Measurements from ENCODE around the gene NOP53. TPM values are rescaled to one million over a fixed set of nuclear protein-coding genes. Genes with fewer than 3 reads are reported as not detected.

Gene NOP53
- total and polyA plus RNA-seq, 2 of the 8 experiments (the other 6 are each of a cell fraction or from before 2014, with no cell fraction given) = 107 to 245 TPM

GRCh38 chr19:47698631-47699359 is 46.6 kb upstream of the NOP53 start:
- Histone ChIP-seq H2AK5ac (ENCODE audit: low read depth, low read length) (no peak overlapping the region), H3K23me2 (ENCODE audit: low read depth, low read length) (no peaks in the 10 kb centered on the region), H2BK15ac (ENCODE audit: low read length) (no peak overlapping the region), H2BK20ac (ENCODE audit: low read length) (no peak overlapping the region), H3K56ac (replicated peaks; ENCODE audit: insufficient read length, low read depth, low read length) (no peak overlapping the region), H2BK120ac (replicated peaks; ENCODE audit: low read depth, low read length) (no peak overlapping the region), H2BK5ac (ENCODE audit: low read depth, low read length) (no peak overlapping the region; the same call in 1 of the 2 replicates), H3K18ac (ENCODE audit: extremely low read depth, low read length) (no peak overlapping the region), H3K4me2 (ENCODE audit: insufficient read depth in 1 of 2, low read depth in 2 of 2, low read length in 2 of 2) (no peak overlapping the region), H3K27ac (ENCODE audit: low read depth, low read length) (no peak overlapping the region), H3K4ac (replicated peaks; ENCODE audit: insufficient read length, low read depth, low read length) (no peak overlapping the region), H3K9me3 (ENCODE audit: insufficient read depth in 2 of 2, low read depth in 1 of 2, low read length in 1 of 2) (no peaks in the 10 kb centered on the region), H3K79me2 (ENCODE audit: control insufficient read depth in 1 of 2, insufficient read depth in 2 of 2, low read length in 2 of 2) (no peaks in the 10 kb centered on the region; a peak in 1 of 4 replicates), H3K23ac (ENCODE audit: insufficient read length) (no peak overlapping the region), H3K79me1 (ENCODE audit: low read depth, low read length) (no peaks in the 10 kb centered on the region), H4K8ac (ENCODE audit: extremely low read depth, insufficient read depth, low read length) (peak overlapping the region; percentile 11; the same call in 1 of the 2 replicates), H2AFZ (ENCODE audit: low read length) (no peak overlapping the region), H2BK12ac (ENCODE audit: low read depth, low read length) (no peak overlapping the region), H3K27me3 (replicated peaks in 1 of 4; ENCODE audit: control insufficient read depth in 3 of 4, extremely low read depth in 1 of 4, insufficient read depth in 3 of 4, low read length in 3 of 4) (no peaks in the 10 kb centered on the region), H3K9ac (replicated peaks in 1 of 4; ENCODE audit: extremely low read depth in 1 of 4, low read depth in 3 of 4, low read length in 3 of 4) (no peak overlapping the region), H3K36me3 (ENCODE audit: control insufficient read depth in 2 of 4, insufficient read depth in 4 of 4, low read length in 3 of 4) (peaks cover 2 to 23% (median 6%) of the 10 kb centered on the region in 4 experiments), H3K4me3 (ENCODE audit: extremely low read depth in 1 of 4, insufficient read depth in 2 of 4, low read depth in 3 of 4, low read length in 4 of 4) (no peak overlapping the region), H4K20me1 (replicated peaks in 1 of 2; ENCODE audit: control insufficient read depth in 1 of 2, insufficient read depth in 2 of 2, low read length in 2 of 2) (peaks cover 3% of the 10 kb centered on the region in 2 experiments), H4K91ac (replicated peaks; ENCODE audit: insufficient read length, low read length) (peak overlapping the region; percentile 30), H4K5ac (ENCODE audit: insufficient read length, low read depth, low read length) (no peak overlapping the region), H3K14ac (ENCODE audit: insufficient read length) (no peak overlapping the region), H3K4me1 (replicated peaks in 1 of 4; ENCODE audit: control insufficient read depth in 3 of 4, insufficient read depth in 4 of 4, low read length in 3 of 4) (peaks cover 0 to 2% (median 0%) of the 10 kb centered on the region in 4 experiments; a peak in 1 of 7 replicates)
- CTCF ChIA-PET (ENCODE audit: partially characterized antibody) = interaction anchor here (0.6 to 24.9 kb wide), 53 partner anchors 7 to 578 kb away, joined by 3 to 436 read pairs (median 4); partner anchors contain the start of genes EHD2, KPTN and NAPA
- POLR2A ChIA-PET (ENCODE audit: partially characterized antibody) = interaction anchor here (0.6 to 2.7 kb wide), 7 partner anchors 8 to 266 kb away, joined by 3 to 10 read pairs (median 4); partner anchors contain the start of gene KPTN
- FAIRE-seq (no peak), DNase-seq (ENCODE audit: low read depth in 1 of 2, low spot score in 2 of 2) (no peak)
- TF ChIP-seq MAFK (IDR thresholded peaks at IDR 0.05; ENCODE audit: low read depth, low read length) (no peak), HDAC6 (IDR thresholded peaks at IDR 0.05; ENCODE audit: low read depth, low read length) (no peak), RAD21 (IDR thresholded peaks at IDR 0.05 in 1 of 2, conservative IDR thresholded peaks at IDR 0.05 in 1 of 2; ENCODE audit: low read depth in 2 of 2, low read length in 2 of 2) (no peak), RBBP5 (IDR thresholded peaks at IDR 0.05; ENCODE audit: borderline replicate concordance, low read depth, low read length) (no peak), JUND (IDR thresholded peaks at IDR 0.05; ENCODE audit: low read length) (no peak), SUZ12 (IDR thresholded peaks at IDR 0.05; ENCODE audit: low read length) (no peak), EZH2 (IDR thresholded peaks at IDR 0.05; ENCODE audit: low read depth, low read length, severe bottlenecking) (no peak), RFX5 (IDR thresholded peaks at IDR 0.05; ENCODE audit: borderline replicate concordance, low read depth, low read length) (no peak), SP2 (IDR thresholded peaks at IDR 0.05; ENCODE audit: low read length) (no peak), TCF12 (IDR thresholded peaks at IDR 0.05; ENCODE audit: low read depth, low read length) (no peak)
- WGBS, 2 experiments (ENCODE audit: extremely low coverage in 1 of 2, insufficient coverage in 1 of 2, insufficient read length in 1 of 2, insufficient replicate concordance in 2 of 2, low coverage in 1 of 2, low lambda C conversion rate in 2 of 2, missing lambda C conversion rate in 1 of 2) = 91% methylated on average over 40 of the region's 46 CpGs; no CpG with 5 or more reads in 1 of the 2 experiments
